Loucy (cell line): ENCODE measurements around the gene CLSTN2.

Source experiments
- CTCF ChIP-seq: fragments of 200-600 bp; sonication (generic); conservative IDR thresholded peaks from 2 replicates; pipeline ENCODE4 v1.5.1; 2014; ENCODE audit warnings: mild to moderate bottlenecking, antibody characterized with exemption, low read length
- EZH2phosphoT487 ChIP-seq: fragments of 200-600 bp; IDR thresholded peaks from 2 replicates; pipeline ENCODE4 v1.6.1; 2018; ENCODE audit warnings: antibody characterized with exemption, mild to moderate bottlenecking, moderate library complexity, borderline replicate concordance

GRCh38 chr3:140186421-140186920 is 251.5 kb downstream of the CLSTN2 start:
- no peak for TF ChIP-seq CTCF
- no peak for TF ChIP-seq EZH2phosphoT487
